GM19193 (cell line): ENCODE measurements around the gene ASB14.

Experiments
- POLR2A ChIP-seq: IDR thresholded peaks from 4 replicates; pipeline ENCODE4 v1.6.1; 2011; ENCODE audit not compliant: insufficient read depth, insufficient read length; ENCODE audit errors: extremely low read depth

ASB14 gene

DNA sequence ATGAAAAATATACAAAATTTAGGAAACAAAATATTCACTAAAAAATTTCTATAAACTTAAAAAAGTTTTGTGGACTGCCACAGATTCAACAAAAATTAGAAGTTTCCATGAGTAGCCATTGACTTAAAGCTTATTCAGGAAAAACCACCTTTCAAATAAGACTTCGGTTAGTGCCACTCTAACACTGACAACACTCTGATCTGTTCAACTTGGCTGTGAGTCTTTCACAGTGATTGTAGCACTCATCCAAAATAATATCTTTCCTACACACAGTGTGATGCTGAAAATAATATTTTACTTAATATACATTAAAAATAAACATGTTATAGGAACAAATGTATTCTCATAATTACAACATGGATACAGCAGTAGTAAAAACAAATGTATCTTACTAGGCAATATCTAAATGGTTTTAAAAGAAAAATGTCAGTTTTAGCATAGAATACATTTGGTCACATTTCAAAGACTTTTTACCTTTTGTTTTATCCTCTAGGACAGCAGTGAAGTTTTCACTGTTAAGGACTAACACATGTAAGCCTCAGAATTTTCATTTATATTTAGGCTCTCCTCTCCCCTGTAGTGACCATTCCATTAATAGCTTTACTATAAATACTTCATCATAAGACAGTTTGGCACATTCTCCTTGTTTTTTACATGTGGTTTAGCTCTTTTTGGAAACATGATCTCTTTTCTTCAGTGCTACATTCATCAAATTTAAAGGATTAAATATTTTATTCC lies at the start of gene ASB14:
ASB14 (minus strand) TSS at position 527 of the 738 bp plus-strand sequence. CDS start 652 bp downstream, outside the sequence.
- TF ChIP-seq POLR2A: no peak

GRCh38 chr3:57335283-57335938 lies 42.9 kb upstream of the ASB14 start:
- TF ChIP-seq POLR2A: no peak

DNA sequence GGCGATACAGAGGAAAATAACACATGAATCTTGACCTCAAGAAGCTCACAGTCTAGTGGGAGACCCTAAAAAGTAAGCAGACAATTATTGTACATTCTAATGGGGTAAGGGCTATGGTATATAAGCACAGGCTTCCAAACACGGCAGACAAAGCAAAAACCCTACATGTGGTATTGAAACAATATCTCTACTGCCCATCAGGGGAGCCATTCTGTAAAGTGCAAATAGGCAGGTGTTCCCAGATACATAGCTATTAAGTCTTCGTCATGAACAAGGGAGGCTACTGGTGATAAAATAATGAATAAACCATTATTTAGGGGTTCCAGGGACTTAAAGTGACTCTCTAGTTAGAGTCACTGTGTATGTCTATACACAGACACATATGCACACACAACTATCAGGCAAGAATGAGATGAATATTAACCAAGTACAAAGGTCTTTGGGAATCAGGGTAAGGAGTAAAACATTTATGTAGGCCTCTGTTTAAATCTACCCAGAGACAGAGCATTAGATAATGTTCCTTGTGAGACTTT lies 38.7 kb upstream of the ASB14 start:
- TF ChIP-seq POLR2A: no peak

- TF ChIP-seq POLR2A: no peak
These were observed 21.7 kb upstream of the ASB14 start for GRCh38 chr3:57314204-57314603.

DNA sequence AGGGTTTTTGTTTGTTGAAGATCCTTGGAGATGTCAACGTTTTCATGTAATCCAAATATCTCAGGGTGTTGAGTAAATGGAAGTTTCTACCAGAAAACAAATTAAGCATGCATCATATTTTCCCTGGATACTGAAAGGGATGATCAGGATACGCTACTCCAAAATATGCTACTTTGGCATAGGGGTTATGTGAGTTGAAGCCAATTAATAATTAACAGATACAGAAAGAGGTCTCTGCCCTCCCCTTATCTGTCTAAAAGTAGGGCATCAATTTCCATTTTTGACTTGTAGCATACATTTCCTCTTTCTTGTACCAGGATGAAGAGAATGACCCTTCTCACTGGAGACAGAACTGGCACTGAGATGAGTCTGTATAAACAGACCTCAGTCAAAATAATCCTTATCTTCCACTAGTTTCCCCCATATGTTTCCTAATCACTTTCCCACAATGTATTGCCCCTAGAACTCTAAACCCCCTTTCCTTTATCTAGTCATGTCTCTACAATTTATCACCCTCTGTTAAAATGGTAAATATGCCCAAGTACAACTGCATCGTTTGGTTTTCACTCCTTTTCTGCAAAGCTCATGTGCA lies 17.4 kb upstream of the ASB14 start:
- TF ChIP-seq POLR2A: no peak

GRCh38 chr3:57298041-57298440 lies 5.6 kb upstream of the ASB14 start:
- no peak for TF ChIP-seq POLR2A

DNA sequence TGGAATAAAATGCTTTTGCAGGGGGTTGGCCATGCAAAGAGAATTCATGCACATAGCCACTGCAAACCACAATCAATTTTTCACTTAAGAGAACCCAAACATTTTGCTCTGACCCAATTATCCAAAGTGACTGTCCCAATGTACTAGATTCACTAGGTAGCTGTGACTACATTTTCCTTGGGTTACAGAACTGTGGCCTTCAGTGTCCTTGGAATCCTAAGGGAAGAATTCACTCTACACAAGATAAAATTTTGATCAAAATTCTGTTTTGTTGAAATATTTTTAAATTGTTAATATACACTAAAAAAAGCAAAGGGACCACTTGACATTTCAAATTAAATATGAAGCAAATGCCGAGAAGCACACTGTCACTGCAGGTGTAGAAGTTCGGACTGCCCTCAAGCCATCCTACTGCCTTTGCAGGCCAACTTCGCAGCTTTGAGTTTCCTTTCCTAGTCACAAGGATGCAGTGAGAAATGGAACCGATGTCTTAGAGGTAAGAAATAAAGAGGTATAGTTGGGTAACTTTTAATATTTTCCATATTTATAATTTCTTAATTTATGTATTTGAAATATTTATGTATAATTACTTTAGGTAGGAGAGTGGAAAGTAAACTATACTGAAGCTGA lies 527 bp upstream of the ASB14 start:
- no peak for TF ChIP-seq POLR2A

- TF ChIP-seq POLR2A: no peak
These were observed 4.1 kb downstream of the ASB14 start for GRCh38 chr3:57288403-57288802.

DNA sequence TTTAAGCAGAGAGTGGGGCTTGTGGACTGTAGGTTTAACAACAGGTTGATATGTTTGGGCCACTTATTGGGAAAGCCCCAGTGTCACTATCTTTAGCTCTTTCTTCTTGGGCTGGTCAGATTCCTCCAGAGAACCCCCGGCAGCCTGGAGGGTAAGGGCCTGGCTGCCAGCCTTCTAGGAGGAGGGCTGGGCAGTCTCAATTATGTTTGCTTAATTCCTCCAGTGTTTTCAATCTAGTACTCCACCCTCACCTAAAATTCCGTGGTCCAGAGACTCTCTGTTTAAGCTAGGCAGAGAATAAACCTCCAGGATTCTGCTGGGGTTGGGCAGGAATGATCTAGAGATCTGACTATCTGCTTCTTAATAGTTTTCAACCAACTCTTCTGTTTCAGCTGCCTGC lies 5.3 kb downstream of the ASB14 start:
- no peak for TF ChIP-seq POLR2A

GRCh38 chr3:57283334-57283733 lies 9.2 kb downstream of the ASB14 start:
- no peak for TF ChIP-seq POLR2A

- no peak for TF ChIP-seq POLR2A
These were observed 10.8 kb downstream of the ASB14 start for GRCh38 chr3:57281715-57282114.

DNA sequence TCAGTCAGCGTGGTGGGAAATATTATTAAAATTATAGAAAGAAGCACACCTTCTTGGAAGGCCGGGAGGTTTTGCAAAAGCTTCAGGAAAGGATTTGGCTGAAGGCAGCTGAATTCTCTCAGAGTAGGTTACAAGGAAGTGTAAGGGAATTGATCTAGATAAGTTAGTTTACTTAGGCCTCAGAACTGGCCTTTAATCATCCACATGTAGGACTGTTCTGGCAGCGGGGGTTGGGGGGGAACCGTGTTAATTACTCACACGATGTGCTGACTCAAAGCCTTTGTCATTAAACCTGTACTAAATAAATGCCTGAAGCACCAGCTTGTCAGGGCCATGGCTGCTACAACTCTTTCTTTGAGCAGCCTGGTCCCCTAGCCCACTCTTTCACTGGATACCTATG lies 12.8 kb downstream of the ASB14 start:
- no peak for TF ChIP-seq POLR2A

DNA sequence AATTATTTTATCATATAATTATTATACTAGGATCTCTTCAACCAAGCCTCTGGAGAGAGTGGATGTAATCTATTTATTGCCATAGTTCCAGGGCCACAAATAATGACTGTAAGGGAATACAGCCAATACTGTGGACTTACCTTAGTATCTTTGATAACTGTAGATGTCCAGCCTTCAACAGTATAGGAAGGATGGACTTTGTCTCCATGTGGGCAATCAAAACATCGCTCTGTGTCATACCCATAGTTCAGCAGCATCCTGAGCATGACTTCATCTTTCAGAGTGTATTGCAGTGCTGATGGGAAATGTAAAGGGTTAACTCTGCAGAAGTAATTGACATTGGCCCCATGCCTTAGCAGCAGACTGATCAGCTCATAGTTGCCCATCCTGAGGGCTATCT lies 14.2 kb downstream of the ASB14 start:
- TF ChIP-seq POLR2A: no peak

DNA sequence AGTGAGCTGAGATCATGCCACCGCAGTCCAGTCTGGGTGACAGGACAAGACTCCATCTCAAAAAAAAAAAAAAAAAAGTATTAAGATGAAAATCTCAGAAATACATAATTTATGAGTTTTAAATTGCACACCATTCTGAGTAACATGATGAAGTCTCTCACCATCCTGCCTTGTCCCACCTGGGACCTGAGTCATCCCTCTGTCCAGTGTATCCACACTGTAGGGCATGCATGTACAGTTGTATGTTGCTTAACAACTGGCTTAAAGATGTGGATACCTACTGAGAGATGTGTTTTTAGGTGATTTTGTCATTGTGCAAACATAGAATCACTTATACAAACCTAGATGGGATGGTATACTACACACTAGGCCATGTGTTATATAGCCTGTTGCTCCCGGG lies 17.1 kb downstream of the ASB14 start:
- no peak for TF ChIP-seq POLR2A

- no peak for TF ChIP-seq POLR2A
These were observed 17.6 kb downstream of the ASB14 start for GRCh38 chr3:57274845-57275244.
